Panc1 (cell line): ENCODE data around the gene CELA1. TPM values are rescaled to one million over a fixed set of nuclear protein-coding genes. Genes with fewer than 3 reads are reported as not detected.

Source experiments
- ATAC-seq: fragments of 200-7000 bp; cut with Tn5 transposase; 2 replicates; pipeline ENCODE4 v1.9.1; 2020; ENCODE audit warnings: mild to moderate bottlenecking, moderate library complexity
- BruUV-seq: library from RNA; stranded (reverse); fragments of 400-500 nt; replicated peaks from 2 replicates; lab custom pipeline; 2021; lab: Mats Ljungman, UMichigan
- CTCF ChIA-PET: fragments of 300-600 bp; sonication (Branson Sonifier 250); formaldehyde crosslinking; loops from one replicate; lab custom pipeline; 2022; ENCODE audit warnings: antibody characterized with exemption; lab: Charles Lee
- POLR2A ChIA-PET: fragments of 300-600 bp; sonication (Branson Sonifier 250); formaldehyde crosslinking; loops from one replicate; lab custom pipeline; 2022; ENCODE audit warnings: antibody characterized with exemption; lab: Charles Lee
- DNase-seq: peaks from one replicate; pipeline ENCODE4 v3.0.0-alpha.2; 2010; ENCODE audit warnings: low read depth, low spot score
- H3K27ac ChIP-seq: 2 replicates; pipeline ENCODE4 v1.5.1; 2011; ENCODE audit warnings: mild to moderate bottlenecking, low read length, inconsistent platforms
- H3K27me3 ChIP-seq: fragments of 200-500 bp; sonication (Bioruptor generic); 2 replicates; pipeline ENCODE4 v1.6.0; 2014; ENCODE audit warnings: low read length, inconsistent platforms; ENCODE audit not compliant: control insufficient read depth, insufficient read depth
- H3K36me3 ChIP-seq: fragments of 200-500 bp; sonication (Bioruptor generic); 2 replicates; pipeline ENCODE4 v1.5.1; 2014; ENCODE audit warnings: inconsistent platforms, mild to moderate bottlenecking, low read length, moderate library complexity; ENCODE audit not compliant: control insufficient read depth, insufficient read depth
- H3K4me1 ChIP-seq: 2 replicates; pipeline ENCODE4 v1.5.1; 2011; ENCODE audit warnings: inconsistent platforms, mild to moderate bottlenecking, low read length, moderate library complexity; ENCODE audit not compliant: control insufficient read depth, insufficient read depth
- H3K4me3 ChIP-seq, 2 experiments: 2 replicates each; pipeline ENCODE4 v1.5.1; 2011 to 2012; ENCODE audit warnings: low read depth in 2 of 2, low read length in 2 of 2, mild to moderate bottlenecking in 2 of 2, inconsistent platforms in 1 of 2, moderate library complexity in 1 of 2
- H3K9me3 ChIP-seq: fragments of 200-500 bp; sonication (Bioruptor generic); 2 replicates; pipeline ENCODE4 v1.5.1; 2014; ENCODE audit warnings: low read depth, mild to moderate bottlenecking, inconsistent platforms, low read length, moderate library complexity; ENCODE audit not compliant: control insufficient read depth, insufficient read depth
- POLR2AphosphoS5 ChIP-seq: IDR thresholded peaks from 2 replicates; pipeline ENCODE4 v1.6.1; 2012; ENCODE audit warnings: mild to moderate bottlenecking, low read depth, low read length, moderate library complexity
- SIN3A ChIP-seq: IDR thresholded peaks from 2 replicates; pipeline ENCODE4 v1.6.1; 2012; ENCODE audit warnings: low read depth, mild to moderate bottlenecking, low read length, moderate library complexity, borderline replicate concordance; ENCODE audit not compliant: insufficient read depth
- TCF7L2 ChIP-seq: IDR thresholded peaks from 2 replicates; pipeline ENCODE4 v1.6.1; 2011; ENCODE audit warnings: mild to moderate bottlenecking, low read depth, low read length, inconsistent platforms
- in situ Hi-C: cut with HindIII; loops from 2 replicates; pipeline ENCODE4 v1.10.0; 2016; ENCODE audit warnings: low sequenced_read_pairs, low pct_unique_long_range_greater_than_20kb
- intact Hi-C: fragments of 100-400 bp; cut with micrococcal nuclease; formaldehyde crosslinking; loops from one replicate; pipeline ENCODE4 v1.10.0; 2022; ENCODE audit not compliant: unreplicated experiment
- total RNA-seq: library from RNA; stranded (reverse); gene quantifications from one replicate; pipeline ENCODE4 v1.2.1, GENCODE V29; 2021; ENCODE audit not compliant: unreplicated experiment
- TF ChIP-seq, protein P1 (sequence below), 2 experiments: IDR thresholded peaks; 2 replicates each; pipeline ENCODE4 v1.6.1; 2011 to 2012; ENCODE audit warnings: low read depth in 2 of 2, control low read depth in 1 of 2, low read length in 1 of 2, mild to moderate bottlenecking in 1 of 2, moderate library complexity in 1 of 2; ENCODE audit not compliant: insufficient read depth in 1 of 2
- TF ChIP-seq, protein P2 (sequence below): fragments of 450-650 bp; IDR thresholded peaks from 2 replicates; pipeline ENCODE4 v1.5.1; 2017; ENCODE audit warnings: mild to moderate bottlenecking

Gene CELA1
- total RNA-seq, 1 experiment from 2014 or later, result not detected

DNA sequence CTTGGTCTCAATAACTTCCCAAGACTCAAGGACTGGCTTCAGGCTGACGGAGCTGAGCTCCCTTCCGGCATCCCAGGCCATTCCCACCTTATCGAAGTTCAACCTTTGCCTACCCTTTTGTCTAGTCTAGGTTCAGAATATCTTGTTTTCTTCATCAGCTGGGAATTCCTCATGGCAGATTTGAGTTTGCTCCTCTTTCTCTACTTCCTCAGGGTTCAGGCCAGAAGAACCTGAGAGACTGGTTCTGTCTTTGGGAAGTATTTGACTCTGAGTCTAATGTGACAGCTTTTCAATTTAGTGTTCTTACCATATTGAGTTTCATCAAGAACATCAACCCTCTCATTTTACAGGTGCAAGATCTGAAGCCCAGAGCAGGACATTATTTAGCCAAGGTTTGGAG lies 24.6 kb downstream of the CELA1 start:
- CTCF ChIA-PET, result no interaction called here
- no peaks in the 10 kb centered on the region for H3K36me3 ChIP-seq
- in situ Hi-C loops, result no loop called here
- POLR2A ChIA-PET, result no interaction called here
- DNase-seq (no peak), ATAC-seq (no peak)
- H3K4me1 ChIP-seq, result no peaks in the 10 kb centered on the region
- no peak overlapping the region for H3K27ac ChIP-seq
- no peaks in the 10 kb centered on the region for H3K9me3 ChIP-seq
- TF ChIP-seq, protein P1, sequence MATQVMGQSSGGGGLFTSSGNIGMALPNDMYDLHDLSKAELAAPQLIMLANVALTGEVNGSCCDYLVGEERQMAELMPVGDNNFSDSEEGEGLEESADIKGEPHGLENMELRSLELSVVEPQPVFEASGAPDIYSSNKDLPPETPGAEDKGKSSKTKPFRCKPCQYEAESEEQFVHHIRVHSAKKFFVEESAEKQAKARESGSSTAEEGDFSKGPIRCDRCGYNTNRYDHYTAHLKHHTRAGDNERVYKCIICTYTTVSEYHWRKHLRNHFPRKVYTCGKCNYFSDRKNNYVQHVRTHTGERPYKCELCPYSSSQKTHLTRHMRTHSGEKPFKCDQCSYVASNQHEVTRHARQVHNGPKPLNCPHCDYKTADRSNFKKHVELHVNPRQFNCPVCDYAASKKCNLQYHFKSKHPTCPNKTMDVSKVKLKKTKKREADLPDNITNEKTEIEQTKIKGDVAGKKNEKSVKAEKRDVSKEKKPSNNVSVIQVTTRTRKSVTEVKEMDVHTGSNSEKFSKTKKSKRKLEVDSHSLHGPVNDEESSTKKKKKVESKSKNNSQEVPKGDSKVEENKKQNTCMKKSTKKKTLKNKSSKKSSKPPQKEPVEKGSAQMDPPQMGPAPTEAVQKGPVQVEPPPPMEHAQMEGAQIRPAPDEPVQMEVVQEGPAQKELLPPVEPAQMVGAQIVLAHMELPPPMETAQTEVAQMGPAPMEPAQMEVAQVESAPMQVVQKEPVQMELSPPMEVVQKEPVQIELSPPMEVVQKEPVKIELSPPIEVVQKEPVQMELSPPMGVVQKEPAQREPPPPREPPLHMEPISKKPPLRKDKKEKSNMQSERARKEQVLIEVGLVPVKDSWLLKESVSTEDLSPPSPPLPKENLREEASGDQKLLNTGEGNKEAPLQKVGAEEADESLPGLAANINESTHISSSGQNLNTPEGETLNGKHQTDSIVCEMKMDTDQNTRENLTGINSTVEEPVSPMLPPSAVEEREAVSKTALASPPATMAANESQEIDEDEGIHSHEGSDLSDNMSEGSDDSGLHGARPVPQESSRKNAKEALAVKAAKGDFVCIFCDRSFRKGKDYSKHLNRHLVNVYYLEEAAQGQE (IDR thresholded peaks at IDR 0.05; ENCODE audit: insufficient read depth in 1 of 2, low read depth in 2 of 2, low read length in 1 of 2), result no peak
- TF ChIP-seq TCF7L2, result no peak
- no peak for TF ChIP-seq SIN3A
- TF ChIP-seq, protein P2, sequence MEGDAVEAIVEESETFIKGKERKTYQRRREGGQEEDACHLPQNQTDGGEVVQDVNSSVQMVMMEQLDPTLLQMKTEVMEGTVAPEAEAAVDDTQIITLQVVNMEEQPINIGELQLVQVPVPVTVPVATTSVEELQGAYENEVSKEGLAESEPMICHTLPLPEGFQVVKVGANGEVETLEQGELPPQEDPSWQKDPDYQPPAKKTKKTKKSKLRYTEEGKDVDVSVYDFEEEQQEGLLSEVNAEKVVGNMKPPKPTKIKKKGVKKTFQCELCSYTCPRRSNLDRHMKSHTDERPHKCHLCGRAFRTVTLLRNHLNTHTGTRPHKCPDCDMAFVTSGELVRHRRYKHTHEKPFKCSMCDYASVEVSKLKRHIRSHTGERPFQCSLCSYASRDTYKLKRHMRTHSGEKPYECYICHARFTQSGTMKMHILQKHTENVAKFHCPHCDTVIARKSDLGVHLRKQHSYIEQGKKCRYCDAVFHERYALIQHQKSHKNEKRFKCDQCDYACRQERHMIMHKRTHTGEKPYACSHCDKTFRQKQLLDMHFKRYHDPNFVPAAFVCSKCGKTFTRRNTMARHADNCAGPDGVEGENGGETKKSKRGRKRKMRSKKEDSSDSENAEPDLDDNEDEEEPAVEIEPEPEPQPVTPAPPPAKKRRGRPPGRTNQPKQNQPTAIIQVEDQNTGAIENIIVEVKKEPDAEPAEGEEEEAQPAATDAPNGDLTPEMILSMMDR, result no peak
- TF ChIP-seq POLR2AphosphoS5, result no peak
- H3K27me3 ChIP-seq, result no peaks in the 10 kb centered on the region
- intact Hi-C loops, result no loop called here
- H3K4me3 ChIP-seq, result no peak overlapping the region
- BruUV-seq, result no TSS peak

DNA sequence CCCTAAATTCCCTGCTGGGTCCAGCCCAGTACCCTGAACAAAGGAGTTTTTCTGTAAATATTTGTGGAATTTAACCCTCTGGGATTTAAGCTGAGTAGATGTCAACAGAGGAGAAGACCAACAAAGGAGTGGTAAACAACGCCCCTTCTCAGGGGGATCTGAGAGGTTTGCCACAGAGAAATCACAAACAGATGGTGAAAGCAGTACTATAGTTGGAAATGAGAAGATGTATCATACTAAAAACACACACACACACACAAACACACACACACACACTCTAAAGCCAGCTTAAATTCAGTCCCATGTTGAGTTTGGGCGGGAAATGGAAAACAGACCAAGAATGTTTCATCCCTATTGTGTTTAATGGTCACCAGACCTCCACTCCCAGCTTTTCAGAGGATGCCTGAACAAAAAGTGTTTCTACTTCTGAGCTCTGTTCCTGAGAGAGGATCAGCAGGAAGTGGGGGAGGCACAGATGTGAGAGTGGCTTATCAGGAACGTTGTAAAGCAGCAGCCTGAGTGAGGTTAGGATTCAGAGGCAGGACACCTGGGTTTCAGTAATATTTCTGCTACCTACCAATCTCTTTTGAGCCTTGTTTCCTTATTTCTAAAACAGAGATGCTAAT lies 25.7 kb downstream of the CELA1 start:
- Histone ChIP-seq H3K27ac (no peak overlapping the region), H3K4me3 (no peak overlapping the region), H3K36me3 (no peaks in the 10 kb centered on the region), H3K27me3 (no peaks in the 10 kb centered on the region), H3K9me3 (no peaks in the 10 kb centered on the region), H3K4me1 (no peaks in the 10 kb centered on the region)
- in situ Hi-C loops, result no loop called here
- CTCF ChIA-PET, result interaction anchor here (0.6 kb wide), 1 partner anchor 60 kb away, joined by 11 read pairs; no protein-coding TSS in a partner anchor
- TF ChIP-seq POLR2AphosphoS5, result no peak
- no peak for TF ChIP-seq TCF7L2
- TF ChIP-seq, protein P1 (IDR thresholded peaks at IDR 0.05; ENCODE audit: insufficient read depth in 1 of 2, low read depth in 2 of 2, low read length in 1 of 2), result no peak
- TF ChIP-seq SIN3A, result no peak
- TF ChIP-seq, protein P2, result no peak
- ATAC-seq (no peak), DNase-seq (no peak)
- POLR2A ChIA-PET, result no interaction called here
- BruUV-seq, result no TSS peak
- intact Hi-C loops, result no loop called here
